Liver (tissue), 9 donors: ENCODE measurements around the gene CNKSR3. TPM values are rescaled to one million over a fixed set of nuclear protein-coding genes. Genes with fewer than 3 reads are reported as not detected.

Experiments used
- DNase-seq: peaks from one replicate; pipeline ENCODE4 v3.0.0-alpha.2; 2017; ENCODE audit warnings: low spot score
- H3K27ac ChIP-seq, 2 donors: one replicate each; pipeline ENCODE4 v1.7.0; 2013; ENCODE audit warnings: inconsistent platforms in 2 of 2, low read length in 2 of 2, control low read depth in 1 of 2, low read depth in 1 of 2, mild to moderate bottlenecking in 1 of 2
- H3K27me3 ChIP-seq, 4 donors: one replicate each; pipeline versions ENCODE4 v1.6.1 to v1.7.0; 2013; ENCODE audit warnings: low read length in 3 of 4, inconsistent platforms in 1 of 4, mild to moderate bottlenecking in 1 of 4, moderate library complexity in 1 of 4; ENCODE audit not compliant: control insufficient read depth in 4 of 4, insufficient read depth in 4 of 4
- H3K36me3 ChIP-seq, 4 donors: one replicate each; pipeline versions ENCODE4 v1.6.1 to v1.7.0; 2013; ENCODE audit warnings: low read length in 3 of 4, mild to moderate bottlenecking in 3 of 4, low read depth in 1 of 4, moderate library complexity in 1 of 4; ENCODE audit not compliant: control insufficient read depth in 4 of 4, insufficient read depth in 3 of 4
- H3K4me1 ChIP-seq, 4 donors: one replicate each; pipeline versions ENCODE4 v1.6.1 to v1.7.0; 2013; ENCODE audit warnings: low read length in 3 of 4, mild to moderate bottlenecking in 3 of 4, moderate library complexity in 1 of 4; ENCODE audit not compliant: control insufficient read depth in 4 of 4, insufficient read depth in 4 of 4
- H3K4me3 ChIP-seq, 3 donors: one replicate each; pipeline versions ENCODE4 v1.6.1 to v1.7.0; 2013; ENCODE audit warnings: low read length in 3 of 3, control low read depth in 1 of 3, low read depth in 1 of 3, mild to moderate bottlenecking in 1 of 3
- H3K9ac ChIP-seq, 2 donors: one replicate each; pipeline ENCODE4 v1.7.0; 2013; ENCODE audit warnings: low read length in 2 of 2, mild to moderate bottlenecking in 2 of 2, moderate library complexity in 2 of 2, control low read depth in 1 of 2, low read depth in 1 of 2
- H3K9me3 ChIP-seq, 4 donors: one replicate each; pipeline versions ENCODE4 v1.6.1 to v1.7.0; 2013; ENCODE audit warnings: low read length in 3 of 4; ENCODE audit not compliant: control insufficient read depth in 4 of 4
- ATF3 ChIP-seq: IDR thresholded peaks from 2 replicates; pipeline ENCODE4 v1.6.1; 2016; ENCODE audit warnings: antibody characterized with exemption
- EGR1 ChIP-seq, 2 donors: IDR thresholded peaks; 2 replicates each; pipeline ENCODE4 v1.6.1; 2016 to 2018; ENCODE audit warnings: antibody characterized with exemption in 2 of 2, low read depth in 2 of 2
- FOXA1 ChIP-seq: IDR thresholded peaks from 2 replicates; pipeline ENCODE4 v1.6.1; 2016; ENCODE audit warnings: antibody characterized with exemption
- FOXA2 ChIP-seq: IDR thresholded peaks from 2 replicates; pipeline ENCODE4 v1.6.1; 2016; ENCODE audit warnings: antibody characterized with exemption
- GABPA ChIP-seq, 2 donors: IDR thresholded peaks in 1 of 2; conservative IDR thresholded peaks in 1 of 2; 2 replicates each; pipeline ENCODE4 v1.6.1; 2016; ENCODE audit warnings: antibody characterized with exemption in 2 of 2, mild to moderate bottlenecking in 1 of 2, moderate library complexity in 1 of 2
- HNF4A ChIP-seq, 2 donors: conservative IDR thresholded peaks; 2 replicates each; pipeline ENCODE4 v1.6.1; 2016; ENCODE audit warnings: antibody characterized with exemption in 2 of 2, mild to moderate bottlenecking in 2 of 2
- HNF4G ChIP-seq: IDR thresholded peaks from 2 replicates; pipeline ENCODE4 v1.6.1; 2016; ENCODE audit warnings: antibody characterized with exemption
- JUND ChIP-seq, 2 donors: IDR thresholded peaks; 2 replicates each; pipeline ENCODE4 v1.6.1; 2016; ENCODE audit warnings: antibody characterized with exemption in 2 of 2
- NR2F2 ChIP-seq: IDR thresholded peaks from 2 replicates; pipeline ENCODE4 v1.6.1; 2016; ENCODE audit warnings: antibody characterized with exemption
- RAD21 ChIP-seq, 2 donors: IDR thresholded peaks; 2 replicates each; pipeline ENCODE4 v1.6.1; 2016; ENCODE audit warnings: antibody characterized with exemption in 2 of 2, mild to moderate bottlenecking in 2 of 2
- RXRA ChIP-seq, 2 donors: IDR thresholded peaks; 2 replicates each; pipeline ENCODE4 v1.6.1; 2017 to 2018; ENCODE audit warnings: antibody characterized with exemption in 2 of 2, mild to moderate bottlenecking in 1 of 2
- SP1 ChIP-seq: IDR thresholded peaks from 2 replicates; pipeline ENCODE4 v1.6.1; 2018; ENCODE audit warnings: antibody characterized with exemption, mild to moderate bottlenecking
- TAF1 ChIP-seq: conservative IDR thresholded peaks from 2 replicates; pipeline ENCODE4 v1.6.1; 2016; ENCODE audit warnings: antibody characterized with exemption, mild to moderate bottlenecking
- YY1 ChIP-seq: IDR thresholded peaks from 2 replicates; pipeline ENCODE4 v1.6.1; 2016; ENCODE audit warnings: antibody characterized with exemption, mild to moderate bottlenecking
- WGBS: extraction: QIAGEN DNeasy Blood & Tissue Kit; methylation state at CpG from one replicate; pipeline ENCODE4 v1.1.7; 2013; 5-methylcytosine and 5-hydroxymethylcytosine counted together
- polyA plus RNA-seq, 2 donors: library from polyadenylated mRNA; stranded (reverse) in 1 of 2; unstranded in 1 of 2; fragments of 200-250 nt in 1 of 2; fragments of >200 nt in 1 of 2; fragmentation: Nextera tagmentation in 1 of 2; extraction: Ambion mirVana in 1 of 2; gene quantifications; one replicate each; pipeline versions ENCODE4 v1.2.1 to v1.2.3, GENCODE V29; 2013 to 2015
- total RNA-seq, 2 donors: library from RNA; depleted of rRNA; stranded (reverse); fragments of >200 nt; gene quantifications; one replicate each; pipeline ENCODE4 v1.2.3, GENCODE V29; 2014
- TF ChIP-seq, protein P1 (sequence below): fragments of 150-350 bp; IDR thresholded peaks from 2 replicates; pipeline ENCODE4 v1.5.1; 2017; ENCODE audit warnings: improper control_type of control experiment, low read depth, low read length; ENCODE audit not compliant: missing input control
- TF ChIP-seq, protein P2 (sequence below): IDR thresholded peaks from 2 replicates; pipeline ENCODE4 v1.6.1; 2016; ENCODE audit warnings: antibody characterized with exemption
- TF ChIP-seq, protein P3 (sequence below): IDR thresholded peaks from 2 replicates; pipeline ENCODE4 v1.6.1; 2016; ENCODE audit warnings: antibody characterized with exemption
- TF ChIP-seq, protein P4 (sequence below): IDR thresholded peaks from 2 replicates; pipeline ENCODE4 v1.6.1; 2016; ENCODE audit warnings: antibody characterized with exemption, mild to moderate bottlenecking
- donor health status: healthy.
- donor health status: healthy.
- donor health status: healthy.
- donor health status: healthy.
- donor health status: healthy.

Gene CNKSR3
- total and polyA plus RNA-seq, 4 donors: 6.4 to 22.7 (median 15.0) TPM

DNA sequence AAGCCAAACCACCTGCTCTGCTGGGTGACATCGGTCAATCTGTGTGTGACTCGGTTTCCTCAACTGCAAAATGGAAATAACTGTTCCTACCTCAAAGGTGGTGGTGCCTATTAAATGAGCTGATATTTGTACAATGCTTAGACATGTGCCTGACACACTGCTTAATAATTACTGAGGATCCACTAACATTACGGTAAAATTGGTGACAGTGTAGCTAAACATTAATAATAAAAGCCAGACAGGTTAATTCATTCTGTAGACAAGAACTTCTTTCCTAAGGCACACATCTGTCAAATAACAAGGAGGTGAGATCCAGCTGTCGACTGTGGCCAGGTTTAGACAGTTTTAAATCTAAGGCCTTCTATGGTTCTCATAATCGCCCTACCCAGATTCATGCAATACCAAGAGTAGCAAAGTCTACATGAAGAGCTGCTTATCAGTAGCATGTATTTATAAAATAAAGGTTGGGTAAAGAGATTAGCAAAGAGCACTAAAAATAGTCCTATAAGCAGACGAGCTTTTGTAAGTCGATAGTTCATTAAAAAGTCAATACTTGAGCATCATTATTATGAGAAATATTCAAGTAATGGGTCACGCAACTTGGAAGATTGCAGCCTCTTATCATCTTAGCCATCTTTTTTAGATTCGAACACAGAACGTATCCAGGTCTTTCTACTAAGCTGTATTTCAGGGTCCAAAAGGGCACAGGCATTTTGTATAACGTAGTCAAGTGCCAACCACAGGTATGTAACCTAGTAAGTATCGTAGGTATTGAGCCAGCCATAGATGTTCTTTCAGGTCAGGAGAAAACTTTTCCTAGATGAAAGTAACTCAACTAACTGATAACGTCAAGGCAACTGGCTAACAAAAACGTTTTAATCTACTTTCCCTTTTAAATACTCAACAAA, 3.2 kb downstream of the CNKSR3 start:
- TF ChIP-seq, protein P1, sequence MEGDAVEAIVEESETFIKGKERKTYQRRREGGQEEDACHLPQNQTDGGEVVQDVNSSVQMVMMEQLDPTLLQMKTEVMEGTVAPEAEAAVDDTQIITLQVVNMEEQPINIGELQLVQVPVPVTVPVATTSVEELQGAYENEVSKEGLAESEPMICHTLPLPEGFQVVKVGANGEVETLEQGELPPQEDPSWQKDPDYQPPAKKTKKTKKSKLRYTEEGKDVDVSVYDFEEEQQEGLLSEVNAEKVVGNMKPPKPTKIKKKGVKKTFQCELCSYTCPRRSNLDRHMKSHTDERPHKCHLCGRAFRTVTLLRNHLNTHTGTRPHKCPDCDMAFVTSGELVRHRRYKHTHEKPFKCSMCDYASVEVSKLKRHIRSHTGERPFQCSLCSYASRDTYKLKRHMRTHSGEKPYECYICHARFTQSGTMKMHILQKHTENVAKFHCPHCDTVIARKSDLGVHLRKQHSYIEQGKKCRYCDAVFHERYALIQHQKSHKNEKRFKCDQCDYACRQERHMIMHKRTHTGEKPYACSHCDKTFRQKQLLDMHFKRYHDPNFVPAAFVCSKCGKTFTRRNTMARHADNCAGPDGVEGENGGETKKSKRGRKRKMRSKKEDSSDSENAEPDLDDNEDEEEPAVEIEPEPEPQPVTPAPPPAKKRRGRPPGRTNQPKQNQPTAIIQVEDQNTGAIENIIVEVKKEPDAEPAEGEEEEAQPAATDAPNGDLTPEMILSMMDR: no peak
- TF ChIP-seq GABPA (IDR thresholded peaks at IDR 0.05 in 1 of 2, conservative IDR thresholded peaks at IDR 0.05 in 1 of 2) (no peak), SP1 (peak; percentile 47), HNF4A (conservative IDR thresholded peaks at IDR 0.05) (peak; percentile 69 to 83), FOXA1 (no peak), RAD21 (IDR thresholded peaks at IDR 0.05) (peak in 1 of 2 donors; percentile 10), RXRA (IDR thresholded peaks at IDR 0.05) (peak; percentile 23 to 24), EGR1 (IDR thresholded peaks at IDR 0.05; ENCODE audit: low read depth in 2 of 2) (no peak), YY1 (peak; percentile 66), HNF4G (no peak), ATF3 (no peak), TAF1 (no peak), FOXA2 (peak; percentile 21), JUND (IDR thresholded peaks at IDR 0.05) (peak in 1 of 2 donors; percentile 29), NR2F2 (no peak)
- TF ChIP-seq, protein P2, sequence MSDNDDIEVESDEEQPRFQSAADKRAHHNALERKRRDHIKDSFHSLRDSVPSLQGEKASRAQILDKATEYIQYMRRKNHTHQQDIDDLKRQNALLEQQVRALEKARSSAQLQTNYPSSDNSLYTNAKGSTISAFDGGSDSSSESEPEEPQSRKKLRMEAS: no peak
- TF ChIP-seq, protein P3, sequence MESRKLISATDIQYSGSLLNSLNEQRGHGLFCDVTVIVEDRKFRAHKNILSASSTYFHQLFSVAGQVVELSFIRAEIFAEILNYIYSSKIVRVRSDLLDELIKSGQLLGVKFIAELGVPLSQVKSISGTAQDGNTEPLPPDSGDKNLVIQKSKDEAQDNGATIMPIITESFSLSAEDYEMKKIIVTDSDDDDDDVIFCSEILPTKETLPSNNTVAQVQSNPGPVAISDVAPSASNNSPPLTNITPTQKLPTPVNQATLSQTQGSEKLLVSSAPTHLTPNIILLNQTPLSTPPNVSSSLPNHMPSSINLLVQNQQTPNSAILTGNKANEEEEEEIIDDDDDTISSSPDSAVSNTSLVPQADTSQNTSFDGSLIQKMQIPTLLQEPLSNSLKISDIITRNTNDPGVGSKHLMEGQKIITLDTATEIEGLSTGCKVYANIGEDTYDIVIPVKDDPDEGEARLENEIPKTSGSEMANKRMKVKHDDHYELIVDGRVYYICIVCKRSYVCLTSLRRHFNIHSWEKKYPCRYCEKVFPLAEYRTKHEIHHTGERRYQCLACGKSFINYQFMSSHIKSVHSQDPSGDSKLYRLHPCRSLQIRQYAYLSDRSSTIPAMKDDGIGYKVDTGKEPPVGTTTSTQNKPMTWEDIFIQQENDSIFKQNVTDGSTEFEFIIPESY: no peak
- TF ChIP-seq, protein P4, sequence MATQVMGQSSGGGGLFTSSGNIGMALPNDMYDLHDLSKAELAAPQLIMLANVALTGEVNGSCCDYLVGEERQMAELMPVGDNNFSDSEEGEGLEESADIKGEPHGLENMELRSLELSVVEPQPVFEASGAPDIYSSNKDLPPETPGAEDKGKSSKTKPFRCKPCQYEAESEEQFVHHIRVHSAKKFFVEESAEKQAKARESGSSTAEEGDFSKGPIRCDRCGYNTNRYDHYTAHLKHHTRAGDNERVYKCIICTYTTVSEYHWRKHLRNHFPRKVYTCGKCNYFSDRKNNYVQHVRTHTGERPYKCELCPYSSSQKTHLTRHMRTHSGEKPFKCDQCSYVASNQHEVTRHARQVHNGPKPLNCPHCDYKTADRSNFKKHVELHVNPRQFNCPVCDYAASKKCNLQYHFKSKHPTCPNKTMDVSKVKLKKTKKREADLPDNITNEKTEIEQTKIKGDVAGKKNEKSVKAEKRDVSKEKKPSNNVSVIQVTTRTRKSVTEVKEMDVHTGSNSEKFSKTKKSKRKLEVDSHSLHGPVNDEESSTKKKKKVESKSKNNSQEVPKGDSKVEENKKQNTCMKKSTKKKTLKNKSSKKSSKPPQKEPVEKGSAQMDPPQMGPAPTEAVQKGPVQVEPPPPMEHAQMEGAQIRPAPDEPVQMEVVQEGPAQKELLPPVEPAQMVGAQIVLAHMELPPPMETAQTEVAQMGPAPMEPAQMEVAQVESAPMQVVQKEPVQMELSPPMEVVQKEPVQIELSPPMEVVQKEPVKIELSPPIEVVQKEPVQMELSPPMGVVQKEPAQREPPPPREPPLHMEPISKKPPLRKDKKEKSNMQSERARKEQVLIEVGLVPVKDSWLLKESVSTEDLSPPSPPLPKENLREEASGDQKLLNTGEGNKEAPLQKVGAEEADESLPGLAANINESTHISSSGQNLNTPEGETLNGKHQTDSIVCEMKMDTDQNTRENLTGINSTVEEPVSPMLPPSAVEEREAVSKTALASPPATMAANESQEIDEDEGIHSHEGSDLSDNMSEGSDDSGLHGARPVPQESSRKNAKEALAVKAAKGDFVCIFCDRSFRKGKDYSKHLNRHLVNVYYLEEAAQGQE: no peak
- WGBS: 37% methylated on average over 14 of the region's 14 CpGs
- peak overlapping the region in 2 of 3 donors; percentile 45 to 81 for H3K4me3 ChIP-seq
- no peaks in the 10 kb centered on the region for H3K36me3 ChIP-seq
- H3K9ac ChIP-seq: peak overlapping the region in 1 of 2 donors; percentile 61
- H3K27me3 ChIP-seq: no peaks in the 10 kb centered on the region
- DNase-seq: no peak
- H3K4me1 ChIP-seq: peaks cover 2 to 36% (median 28%) of the 10 kb centered on the region in 4 donors
- peak overlapping the region; percentile 1 to 75 for H3K27ac ChIP-seq
- H3K9me3 ChIP-seq: no peaks in the 10 kb centered on the region
